GM18909 (cell line): Measurements from ENCODE around the gene SLC26A5.
"Not testable (repeated sequence)": the region's sequence is repeated elsewhere in the genome, so short reads cannot be mapped to it uniquely, and the experiment has no call there.

Experiments
- ATAC-seq: cut with Tn5 transposase; IDR thresholded peaks from one replicate; pipeline ENCODE4 v1.9.1; 2021; ENCODE audit warnings: mild to moderate bottlenecking; ENCODE audit not compliant: unreplicated experiment, poor library complexity

The SLC26A5 gene

GRCh38 chr7:103446049-103446520, at the start of gene SLC26A5:
Gene SLC26A5 (minus strand): TSS chr7:103446207. CDS start chr7:103421514, 24,693 bp downstream.
- no peak for ATAC-seq

GRCh38 chr7:103487419-103487818, 41.4 kb upstream of the SLC26A5 start:
- ATAC-seq, result no peak

- ATAC-seq, result not testable (repeated sequence)
Observed at GRCh38 chr7:103486873-103487272, 40.9 kb upstream of the SLC26A5 start.

- ATAC-seq, result no peak
Observed at GRCh38 chr7:103480771-103481170, 34.8 kb upstream of the SLC26A5 start.

- ATAC-seq, result no peak
Observed at GRCh38 chr7:103474956-103475355, 28.9 kb upstream of the SLC26A5 start.

- no peak for ATAC-seq
Observed at GRCh38 chr7:103469095-103469948, 23.3 kb upstream of the SLC26A5 start.

- ATAC-seq, result no peak
Observed at GRCh38 chr7:103466814-103467213, 20.8 kb upstream of the SLC26A5 start.

- ATAC-seq, result no peak
Observed at GRCh38 chr7:103462358-103462757, 16.4 kb upstream of the SLC26A5 start.

- no peak for ATAC-seq
Observed at GRCh38 chr7:103447073-103447960, 1.3 kb upstream of the SLC26A5 start.

- no peak for ATAC-seq
Observed at GRCh38 chr7:103445228-103446048, 569 bp downstream of the SLC26A5 start.

GRCh38 chr7:103439661-103440060, 6.3 kb downstream of the SLC26A5 start:
- no peak for ATAC-seq

GRCh38 chr7:103437623-103438022, 8.4 kb downstream of the SLC26A5 start:
- no peak for ATAC-seq

GRCh38 chr7:103432712-103433111, 13.3 kb downstream of the SLC26A5 start:
- ATAC-seq, result no peak

GRCh38 chr7:103425177-103425576, 20.8 kb downstream of the SLC26A5 start:
- ATAC-seq, result no peak

GRCh38 chr7:103423467-103424179, 22.4 kb downstream of the SLC26A5 start:
- ATAC-seq, result no peak

- ATAC-seq, result no peak
Observed at GRCh38 chr7:103420857-103421384, 25.1 kb downstream of the SLC26A5 start.

GRCh38 chr7:103418241-103418640, 27.8 kb downstream of the SLC26A5 start:
- no peak for ATAC-seq

GRCh38 chr7:103413407-103413806, 32.6 kb downstream of the SLC26A5 start:
- no peak for ATAC-seq

GRCh38 chr7:103412151-103412550, 33.9 kb downstream of the SLC26A5 start:
- ATAC-seq, result no peak
